Measurements from ENCODE around the gene HAVCR2. TPM values are rescaled to one million over a fixed set of nuclear protein-coding genes. Genes with fewer than 3 reads are reported as not detected.

HAVCR2 gene
- not detected in 2 replicates for total RNA-seq

DNA sequence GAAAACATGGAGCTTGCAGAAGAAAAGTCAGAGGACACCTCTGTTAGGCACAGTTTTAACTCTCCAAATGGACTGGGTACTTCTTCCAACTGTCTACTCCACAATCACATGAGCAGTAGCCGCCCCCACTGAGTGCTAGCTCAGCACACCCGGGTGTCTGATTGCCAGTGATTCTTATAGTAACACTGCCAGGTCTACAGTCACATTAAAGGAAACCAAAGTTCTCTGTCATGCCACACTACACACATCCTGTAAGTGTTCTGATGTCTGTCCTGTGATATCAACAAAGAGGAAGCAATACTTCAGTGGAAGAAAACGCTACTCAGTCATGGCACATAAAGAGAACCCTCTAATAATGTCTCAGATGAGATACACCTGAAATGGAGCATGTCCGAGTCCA, at the start of gene HAVCR2:
Gene HAVCR2, minus strand, starts transcription at position 69 of the 400 bp plus-strand sequence. Its CDS starts 61 bp downstream, at position 8.

DNA sequence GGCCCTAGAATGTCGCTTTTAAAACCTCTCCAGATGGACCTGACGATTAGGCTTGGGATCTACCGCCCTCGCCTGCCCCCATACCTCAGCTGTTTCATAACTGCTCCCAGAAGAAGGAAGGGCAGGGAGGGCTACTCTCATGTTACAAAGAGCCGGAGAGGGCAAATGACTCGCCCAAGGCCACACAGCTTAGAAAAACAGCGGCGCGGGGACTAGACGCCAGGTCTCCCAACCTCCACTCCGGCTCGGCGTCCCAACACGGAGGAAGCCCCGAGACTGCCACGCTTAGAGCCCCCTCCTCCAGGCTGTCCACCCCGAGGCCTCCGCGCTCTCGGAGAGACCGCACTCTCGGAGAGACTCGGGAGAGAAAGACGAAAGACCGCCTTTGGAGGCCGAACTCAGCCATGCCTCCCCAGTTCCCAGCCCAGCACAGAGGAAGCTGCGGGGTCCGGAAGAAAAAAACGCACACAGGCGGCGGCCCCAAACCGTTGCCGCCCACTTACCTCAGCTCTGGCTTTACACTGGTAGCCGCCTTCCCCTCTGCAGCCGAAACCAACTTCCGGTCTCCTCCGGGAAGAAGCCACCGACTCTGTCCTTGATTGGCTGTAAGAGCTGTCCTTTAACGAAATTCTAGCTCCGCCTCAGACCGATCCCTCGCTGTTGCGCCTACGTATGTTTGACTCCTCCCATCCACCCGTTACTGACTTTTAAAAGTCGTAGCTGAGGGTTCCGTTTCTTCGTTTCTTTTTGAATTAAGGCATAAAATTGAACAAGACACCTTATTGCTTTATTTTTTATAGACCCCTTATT, 33.7 kb upstream of the HAVCR2 start, which contains the start of gene MED7:
Gene MED7, minus strand, starts transcription at position 549 of the 810 bp plus-strand sequence. CDS start 3,434 bp downstream, outside the sequence.

DNA sequence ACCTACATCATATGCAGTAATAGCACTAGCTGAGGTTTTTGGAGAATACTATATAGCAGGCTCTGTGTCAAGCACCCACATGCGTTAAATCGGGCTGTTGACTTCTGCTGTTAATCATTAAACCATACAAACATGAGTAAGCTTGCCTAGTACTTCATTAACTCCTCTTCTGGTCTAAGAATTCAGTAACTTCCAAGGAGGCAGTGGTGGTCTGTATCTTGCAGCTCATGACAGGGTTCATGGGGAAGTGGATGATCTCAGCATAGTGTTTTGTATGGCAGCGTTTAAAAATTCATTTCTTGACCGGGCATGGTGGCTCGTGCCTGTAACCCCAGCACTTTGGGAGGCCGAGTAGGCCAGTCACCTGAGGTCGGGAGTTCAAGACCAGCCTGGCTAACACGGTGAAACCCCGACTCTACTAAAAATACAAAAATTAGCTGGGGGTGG, 49.7 kb downstream of the HAVCR2 start, which contains the start of gene HAVCR1:
Gene HAVCR1, minus strand, starts transcription at position 24 of the 447 bp plus-strand sequence. CDS start 1,173 bp downstream, outside the sequence.

Other genes with a start within 250 kb of the HAVCR2 start
- not detected in 2 replicates for gene TIMD4, start 145.8 kb downstream of the HAVCR2 start, total RNA-seq
- not detected in 2 replicates for gene HAVCR1, start 49.9 kb downstream of the HAVCR2 start, total RNA-seq
- 9.6 and 10.5 TPM in 2 replicates for gene MED7, start 33.8 kb upstream of the HAVCR2 start, total RNA-seq
- gene GARIN3, start 57.2 kb upstream of the HAVCR2 start, total RNA-seq: not detected in 2 replicates
- not detected in 2 replicates for gene ITK, start 71.8 kb upstream of the HAVCR2 start, total RNA-seq
- 0.54 and 4.7 TPM in 2 replicates for gene CYFIP2, start 157.1 kb upstream of the HAVCR2 start, total RNA-seq

All from cardiac atrium fibroblast (primary cell).